CD4-positive, alpha-beta T cell treated with Interleukin-4 for 1 hour (primary cell): ENCODE results near the gene XRCC3.

Experiments used
- DNase-seq, 2 donors: peaks; one replicate each; pipeline ENCODE4 v3.0.0-alpha.2; 2020 to 2022

The XRCC3 gene

GRCh38 chr14:103725001-103725682 is 9.9 kb upstream of the XRCC3 start:
- DNase-seq, result no peak

- DNase-seq, result no peak
These were observed 8.9 kb upstream of the XRCC3 start for GRCh38 chr14:103724116-103724515.

- no peak for DNase-seq
These were observed 8.5 kb upstream of the XRCC3 start for GRCh38 chr14:103723748-103724081.

GRCh38 chr14:103721334-103722120 is 6.3 kb upstream of the XRCC3 start:
- DNase-seq, result no peak

- no peak for DNase-seq
These were observed 4.5 kb upstream of the XRCC3 start for GRCh38 chr14:103719751-103720150.

GRCh38 chr14:103718572-103718971 is 3.3 kb upstream of the XRCC3 start:
- no peak for DNase-seq

GRCh38 chr14:103716899-103717411 is 1.7 kb upstream of the XRCC3 start:
- no peak for DNase-seq

GRCh38 chr14:103716091-103716801 is 995 bp upstream of the XRCC3 start:
- DNase-seq, result no peak

- DNase-seq, result no peak
These were observed 1.1 kb downstream of the XRCC3 start for GRCh38 chr14:103714063-103714724.

- DNase-seq, result no peak
These were observed 1.8 kb downstream of the XRCC3 start for GRCh38 chr14:103713304-103714062.

GRCh38 chr14:103712633-103713247 is 2.5 kb downstream of the XRCC3 start:
- no peak for DNase-seq

- no peak for DNase-seq
These were observed 3.5 kb downstream of the XRCC3 start for GRCh38 chr14:103711516-103712431.

- no peak for DNase-seq
These were observed 4.4 kb downstream of the XRCC3 start for GRCh38 chr14:103710771-103711377.

- no peak for DNase-seq
These were observed 5.4 kb downstream of the XRCC3 start for GRCh38 chr14:103709814-103710213.

GRCh38 chr14:103708750-103709187 is 6.5 kb downstream of the XRCC3 start:
- DNase-seq, result no peak

- DNase-seq, result no peak
These were observed 7.7 kb downstream of the XRCC3 start for GRCh38 chr14:103707329-103708263.

GRCh38 chr14:103706551-103707328 is 8.5 kb downstream of the XRCC3 start:
- DNase-seq, result no peak
